CD4-positive, CD25-positive, alpha-beta regulatory T cell (primary cell): ENCODE results near the gene PGM5. TPM values are rescaled to one million over a fixed set of nuclear protein-coding genes. Genes with fewer than 3 reads are reported as not detected.
"Not testable (repeated sequence)": the region's sequence is repeated elsewhere in the genome, so short reads cannot be mapped to it uniquely, and the experiment has no call there.

Experiments used
- ATAC-seq, 2 donors: fragments of 150-1000 bp; cut with Tn5 transposase; one replicate each; pipeline ENCODE4 v1.10.0; 2021; ENCODE audit warnings: low read depth in 2 of 2, moderate number of reproducible peaks in 2 of 2, moderate library complexity in 1 of 2
- DNase-seq, 3 donors: peaks; one replicate each; pipeline versions ENCODE4 v3.0.0 to v3.0.0-alpha.2; 2012 to 2022; ENCODE audit warnings: mixed read lengths in 1 of 3
- H3K27ac ChIP-seq: one replicate; pipeline ENCODE4 v1.7.0; 2013; ENCODE audit warnings: mild to moderate bottlenecking, low read length; ENCODE audit not compliant: insufficient read depth, poor library complexity, severe bottlenecking
- H3K27me3 ChIP-seq: one replicate; pipeline ENCODE4 v1.7.0; 2013; ENCODE audit warnings: low read length; ENCODE audit not compliant: control insufficient read depth, insufficient read depth
- H3K36me3 ChIP-seq: one replicate; pipeline ENCODE4 v1.7.0; 2013; ENCODE audit warnings: mild to moderate bottlenecking, low read length, moderate library complexity; ENCODE audit not compliant: control insufficient read depth, insufficient read depth
- H3K4me1 ChIP-seq: 2 replicates; pipeline ENCODE4 v1.7.0; 2013; ENCODE audit warnings: mild to moderate bottlenecking, low read length; ENCODE audit not compliant: insufficient read depth, control insufficient read depth, poor library complexity, severe bottlenecking
- H3K4me3 ChIP-seq: one replicate; pipeline ENCODE4 v1.7.0; 2013; ENCODE audit warnings: low read depth, mild to moderate bottlenecking, low read length, moderate library complexity
- H3K9me3 ChIP-seq, 2 experiments: 1 replicate in 1 of 2; 2 replicates in 1 of 2; pipeline ENCODE4 v1.7.0; 2013; ENCODE audit warnings: low read length in 2 of 2, mild to moderate bottlenecking in 1 of 2, moderate library complexity in 1 of 2; ENCODE audit not compliant: control insufficient read depth in 2 of 2
- H3K27ac Mint-ChIP-seq, 3 donors: one replicate each; pipeline ENCODE4 v1.8.0; 2020 to 2022; ENCODE audit warnings: mild to moderate bottlenecking in 3 of 3, mixed read lengths in 3 of 3, moderate library complexity in 2 of 3
- H3K27me3 Mint-ChIP-seq: one replicate; pipeline ENCODE4 v1.8.0; 2022; ENCODE audit warnings: mild to moderate bottlenecking, mixed read lengths
- H3K36me3 Mint-ChIP-seq: one replicate; pipeline ENCODE4 v1.8.0; 2020; ENCODE audit warnings: mixed read lengths
- H3K4me1 Mint-ChIP-seq, 4 donors: one replicate each; pipeline ENCODE4 v1.8.0; 2020 to 2022; ENCODE audit warnings: mixed read lengths in 4 of 4, mild to moderate bottlenecking in 1 of 4
- H3K4me3 Mint-ChIP-seq, 4 donors: one replicate each; pipeline ENCODE4 v1.8.0; 2020 to 2022; ENCODE audit warnings: mild to moderate bottlenecking in 4 of 4, mixed read lengths in 4 of 4, moderate library complexity in 3 of 4
- H3K9me3 Mint-ChIP-seq, 7 donors: one replicate each; pipeline ENCODE4 v1.8.0; 2020 to 2022; ENCODE audit warnings: mixed read lengths in 7 of 7, mild to moderate bottlenecking in 3 of 7, moderate library complexity in 2 of 7
- polyA plus RNA-seq, 4 donors: library from polyadenylated mRNA; unstranded; fragments of 300-500 nt; fragmentation: Illumina TruSeq; gene quantifications; one replicate each; pipeline ENCODE4 v1.2.3, GENCODE V29; 2021
- total RNA-seq: library from RNA; stranded (reverse); gene quantifications from one replicate; pipeline ENCODE4 v1.2.3, GENCODE V29; 2022

The PGM5 gene
- total and polyA plus RNA-seq, 5 donors from 2014 or later, result not detected

- not testable (repeated sequence) for H3K36me3 Mint-ChIP-seq, ATAC-seq, H3K27ac ChIP-seq, H3K27ac Mint-ChIP-seq, H3K9me3 Mint-ChIP-seq, H3K36me3 ChIP-seq, H3K4me3 Mint-ChIP-seq, H3K27me3 ChIP-seq, DNase-seq, H3K27me3 Mint-ChIP-seq, H3K4me1 Mint-ChIP-seq, H3K4me3 ChIP-seq, H3K9me3 ChIP-seq, H3K4me1 ChIP-seq
Observed at GRCh38 chr9:68330531-68331173, 25.8 kb upstream of the PGM5 start.

GRCh38 chr9:68332122-68332521 is 24.3 kb upstream of the PGM5 start:
- ATAC-seq, result not testable (repeated sequence)

GRCh38 chr9:68335935-68336334 is 20.5 kb upstream of the PGM5 start:
- not testable (repeated sequence) for H3K27me3 Mint-ChIP-seq, H3K9me3 ChIP-seq, H3K36me3 ChIP-seq, H3K4me1 ChIP-seq, DNase-seq, H3K9me3 Mint-ChIP-seq, H3K27ac Mint-ChIP-seq, H3K4me1 Mint-ChIP-seq, ATAC-seq, H3K4me3 Mint-ChIP-seq, H3K27me3 ChIP-seq, H3K27ac ChIP-seq, H3K4me3 ChIP-seq, H3K36me3 Mint-ChIP-seq

More at GRCh38 chr9:68332122-68332521, 24.3 kb upstream of the PGM5 start:
- H3K27ac ChIP-seq, H3K4me3 ChIP-seq, H3K4me3 Mint-ChIP-seq, H3K4me1 Mint-ChIP-seq, H3K27ac Mint-ChIP-seq, H3K36me3 ChIP-seq, H3K4me1 ChIP-seq, DNase-seq, H3K27me3 Mint-ChIP-seq, H3K27me3 ChIP-seq, H3K9me3 Mint-ChIP-seq, H3K36me3 Mint-ChIP-seq, H3K9me3 ChIP-seq: not testable (repeated sequence)

GRCh38 chr9:68336639-68337339 is 19.6 kb upstream of the PGM5 start:
- H3K27ac Mint-ChIP-seq, H3K9me3 Mint-ChIP-seq, H3K36me3 ChIP-seq, H3K27me3 ChIP-seq, H3K4me3 Mint-ChIP-seq, H3K4me3 ChIP-seq, DNase-seq, H3K27ac ChIP-seq, H3K27me3 Mint-ChIP-seq, H3K9me3 ChIP-seq, H3K4me1 Mint-ChIP-seq, H3K4me1 ChIP-seq, H3K36me3 Mint-ChIP-seq, ATAC-seq: not testable (repeated sequence)

- not testable (repeated sequence) for H3K27ac ChIP-seq, H3K27me3 Mint-ChIP-seq, H3K36me3 Mint-ChIP-seq, H3K4me3 ChIP-seq, H3K27me3 ChIP-seq, H3K9me3 ChIP-seq, H3K4me3 Mint-ChIP-seq, H3K9me3 Mint-ChIP-seq, H3K27ac Mint-ChIP-seq, H3K4me1 ChIP-seq, ATAC-seq, H3K36me3 ChIP-seq, H3K4me1 Mint-ChIP-seq, DNase-seq
Observed at GRCh38 chr9:68338000-68338399, 18.4 kb upstream of the PGM5 start.

GRCh38 chr9:68342265-68343025 is 14.0 kb upstream of the PGM5 start:
- H3K9me3 Mint-ChIP-seq, H3K4me1 ChIP-seq, H3K9me3 ChIP-seq, H3K4me1 Mint-ChIP-seq, H3K4me3 ChIP-seq, H3K27me3 ChIP-seq, H3K36me3 ChIP-seq, H3K4me3 Mint-ChIP-seq, H3K36me3 Mint-ChIP-seq, DNase-seq, H3K27ac Mint-ChIP-seq, H3K27ac ChIP-seq: not testable (repeated sequence)
- peak; percentile 85 for ATAC-seq
- H3K27me3 Mint-ChIP-seq, result peaks cover 13% of the 10 kb centered on the region

GRCh38 chr9:68343242-68343641 is 13.2 kb upstream of the PGM5 start:
- H3K36me3 Mint-ChIP-seq, H3K9me3 Mint-ChIP-seq, H3K27me3 ChIP-seq, H3K4me1 Mint-ChIP-seq, H3K27ac ChIP-seq, H3K4me3 ChIP-seq, H3K4me1 ChIP-seq, DNase-seq, H3K27ac Mint-ChIP-seq, H3K9me3 ChIP-seq, H3K36me3 ChIP-seq, ATAC-seq, H3K4me3 Mint-ChIP-seq: not testable (repeated sequence)
- H3K27me3 Mint-ChIP-seq, result peaks cover 13% of the 10 kb centered on the region

GRCh38 chr9:68343992-68344391 is 12.4 kb upstream of the PGM5 start:
- not testable (repeated sequence) for H3K36me3 ChIP-seq, H3K27ac Mint-ChIP-seq, H3K4me3 ChIP-seq, H3K36me3 Mint-ChIP-seq, H3K9me3 Mint-ChIP-seq, H3K4me3 Mint-ChIP-seq, H3K4me1 ChIP-seq, ATAC-seq, H3K9me3 ChIP-seq, DNase-seq, H3K27me3 ChIP-seq, H3K4me1 Mint-ChIP-seq, H3K27ac ChIP-seq
- peaks cover 17% of the 10 kb centered on the region for H3K27me3 Mint-ChIP-seq
